ENCODE measurements around the gene CHCHD4.
"Not testable (repeated sequence)": the region's sequence is repeated elsewhere in the genome, so short reads cannot be mapped to it uniquely, and the experiment has no call there.

Gene CHCHD4

DNA sequence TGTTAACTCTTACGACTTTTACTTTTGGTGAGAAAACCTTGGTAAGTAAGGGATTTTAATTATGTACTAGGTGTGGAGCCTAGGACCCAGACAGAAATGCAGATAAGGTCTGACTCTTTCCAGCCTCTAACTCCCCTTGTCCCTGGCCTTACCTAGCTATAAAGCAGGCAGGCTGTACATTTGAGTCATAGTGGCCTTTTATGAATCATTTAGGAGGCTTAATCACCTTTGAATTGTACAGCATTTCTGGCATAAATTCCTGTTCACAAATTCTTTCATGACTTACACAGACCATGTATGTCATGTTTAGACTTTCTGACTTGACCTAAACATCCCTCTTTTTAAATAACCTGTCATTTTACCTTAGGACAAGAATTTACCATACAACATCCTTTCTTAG is 47.4 kb downstream of the CHCHD4 start:
- H3K9me3 ChIP-seq (ENCODE audit: control insufficient read depth, low read length), result no peaks in the 10 kb centered on the region
- TF ChIP-seq, protein P1, sequence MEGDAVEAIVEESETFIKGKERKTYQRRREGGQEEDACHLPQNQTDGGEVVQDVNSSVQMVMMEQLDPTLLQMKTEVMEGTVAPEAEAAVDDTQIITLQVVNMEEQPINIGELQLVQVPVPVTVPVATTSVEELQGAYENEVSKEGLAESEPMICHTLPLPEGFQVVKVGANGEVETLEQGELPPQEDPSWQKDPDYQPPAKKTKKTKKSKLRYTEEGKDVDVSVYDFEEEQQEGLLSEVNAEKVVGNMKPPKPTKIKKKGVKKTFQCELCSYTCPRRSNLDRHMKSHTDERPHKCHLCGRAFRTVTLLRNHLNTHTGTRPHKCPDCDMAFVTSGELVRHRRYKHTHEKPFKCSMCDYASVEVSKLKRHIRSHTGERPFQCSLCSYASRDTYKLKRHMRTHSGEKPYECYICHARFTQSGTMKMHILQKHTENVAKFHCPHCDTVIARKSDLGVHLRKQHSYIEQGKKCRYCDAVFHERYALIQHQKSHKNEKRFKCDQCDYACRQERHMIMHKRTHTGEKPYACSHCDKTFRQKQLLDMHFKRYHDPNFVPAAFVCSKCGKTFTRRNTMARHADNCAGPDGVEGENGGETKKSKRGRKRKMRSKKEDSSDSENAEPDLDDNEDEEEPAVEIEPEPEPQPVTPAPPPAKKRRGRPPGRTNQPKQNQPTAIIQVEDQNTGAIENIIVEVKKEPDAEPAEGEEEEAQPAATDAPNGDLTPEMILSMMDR (IDR thresholded peaks at IDR 0.05), result no peak
- H3K27ac ChIP-seq, result no peak overlapping the region

DNA sequence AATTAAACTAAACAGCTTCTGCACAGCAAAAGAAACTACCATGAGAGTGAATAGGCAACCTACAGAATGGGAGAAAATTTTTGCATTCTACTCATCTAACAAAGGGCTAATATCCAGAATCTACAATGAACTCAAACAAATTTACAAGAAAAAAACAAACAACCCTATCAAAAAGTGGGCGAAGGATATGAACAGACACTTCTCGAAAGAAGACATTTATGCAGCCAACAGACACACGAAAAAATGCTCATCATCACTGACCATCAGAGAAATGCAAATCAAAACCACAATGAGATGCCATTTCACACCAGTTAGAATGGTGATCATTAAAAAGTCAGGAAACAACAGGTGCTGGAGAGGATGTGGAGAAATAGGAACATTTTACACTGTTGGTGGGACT is 49.4 kb downstream of the CHCHD4 start:
- not testable (repeated sequence) for H3K9me3 ChIP-seq (ENCODE audit: control insufficient read depth, low read length); H3K9ac ChIP-seq; H2AFZ ChIP-seq; H3K27me3 ChIP-seq (ENCODE audit: control insufficient read depth, insufficient read depth, low read length); H3K27ac ChIP-seq; H3K4me1 ChIP-seq; H3K4me3 ChIP-seq (ENCODE audit: low read depth, low read length); H3K36me3 ChIP-seq (ENCODE audit: control insufficient read depth, insufficient read depth, low read length); H3K4me2 ChIP-seq (ENCODE audit: low read length); H3K79me2 ChIP-seq

More for the DNA sequence above, 47.4 kb downstream of the CHCHD4 start:
- Histone ChIP-seq H3K27me3 (ENCODE audit: control insufficient read depth, insufficient read depth, low read length) (no peaks in the 10 kb centered on the region), H3K9ac (no peak overlapping the region), H3K4me1 (no peaks in the 10 kb centered on the region), H3K4me2 (ENCODE audit: low read length) (no peak overlapping the region), H3K36me3 (ENCODE audit: control insufficient read depth, insufficient read depth, low read length) (no peaks in the 10 kb centered on the region), H2AFZ (no peak overlapping the region), H3K4me3 (ENCODE audit: low read depth, low read length) (no peak overlapping the region), H3K79me2 (no peaks in the 10 kb centered on the region)

- Histone ChIP-seq H3K4me2 (ENCODE audit: low read length) (no peak overlapping the region), H3K9ac (no peak overlapping the region), H3K79me2 (no peaks in the 10 kb centered on the region), H3K4me3 (ENCODE audit: low read depth, low read length) (no peak overlapping the region), H3K9me3 (ENCODE audit: control insufficient read depth, low read length) (no peaks in the 10 kb centered on the region), H3K36me3 (ENCODE audit: control insufficient read depth, insufficient read depth, low read length) (no peaks in the 10 kb centered on the region), H3K27me3 (ENCODE audit: control insufficient read depth, insufficient read depth, low read length) (no peaks in the 10 kb centered on the region), H3K4me1 (no peaks in the 10 kb centered on the region), H3K27ac (no peak overlapping the region), H2AFZ (no peak overlapping the region)
- TF ChIP-seq, protein P1 (IDR thresholded peaks at IDR 0.05), result no peak
Measured at GRCh38 chr3:14064910-14065309, 59.8 kb downstream of the CHCHD4 start.

- no peaks in the 10 kb centered on the region for H3K4me1 ChIP-seq
- H2AFZ ChIP-seq, result no peak overlapping the region
- no peaks in the 10 kb centered on the region for H3K27me3 ChIP-seq (ENCODE audit: control insufficient read depth, insufficient read depth, low read length)
- H3K4me2 ChIP-seq (ENCODE audit: low read length), result no peak overlapping the region
- no peaks in the 10 kb centered on the region for H3K9me3 ChIP-seq (ENCODE audit: control insufficient read depth, low read length)
- TF ChIP-seq, protein P1 (IDR thresholded peaks at IDR 0.05), result no peak
- no peak overlapping the region for H3K27ac ChIP-seq
- H3K4me3 ChIP-seq (ENCODE audit: low read depth, low read length), result no peak overlapping the region
- H3K79me2 ChIP-seq, result no peaks in the 10 kb centered on the region
- H3K9ac ChIP-seq, result no peak overlapping the region
- no peaks in the 10 kb centered on the region for H3K36me3 ChIP-seq (ENCODE audit: control insufficient read depth, insufficient read depth, low read length)
Measured at GRCh38 chr3:14063152-14063551, 61.5 kb downstream of the CHCHD4 start.
